Astrocyte (in vitro differentiated cells and primary cell): ENCODE measurements around the gene RNASEL.

Experiments
- EZH2 ChIP-seq: IDR thresholded peaks from 2 replicates; pipeline ENCODE4 v1.6.1; 2012; ENCODE audit warnings: mild to moderate bottlenecking, low read length, inconsistent platforms; ENCODE audit not compliant: insufficient read depth
- TF ChIP-seq, protein P1 (sequence below): IDR thresholded peaks from 2 replicates; pipeline ENCODE4 v1.5.1; 2011; ENCODE audit warnings: low read depth, mild to moderate bottlenecking, inconsistent platforms, low read length, moderate library complexity; ENCODE audit not compliant: insufficient read depth

DNA sequence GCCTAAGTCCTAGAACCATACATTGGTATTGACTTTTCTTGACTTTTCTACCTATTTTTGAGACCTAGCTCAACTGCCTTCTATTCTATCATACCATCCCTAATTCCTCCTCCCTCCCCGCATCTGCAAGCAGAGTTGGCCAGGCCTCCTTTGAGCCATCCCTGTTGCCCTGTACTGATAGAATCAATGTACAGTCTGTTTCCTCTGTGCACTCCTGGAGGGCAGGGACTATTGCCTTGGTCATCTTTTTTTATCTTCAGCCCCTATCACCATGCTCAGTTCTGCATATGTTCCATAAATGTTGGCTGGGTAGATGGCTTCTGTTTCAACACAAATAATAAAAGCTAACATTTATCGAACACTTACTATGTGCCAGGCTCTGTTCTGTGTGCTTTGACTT, 19.2 kb upstream of the RNASEL start:
- TF ChIP-seq, protein P1, sequence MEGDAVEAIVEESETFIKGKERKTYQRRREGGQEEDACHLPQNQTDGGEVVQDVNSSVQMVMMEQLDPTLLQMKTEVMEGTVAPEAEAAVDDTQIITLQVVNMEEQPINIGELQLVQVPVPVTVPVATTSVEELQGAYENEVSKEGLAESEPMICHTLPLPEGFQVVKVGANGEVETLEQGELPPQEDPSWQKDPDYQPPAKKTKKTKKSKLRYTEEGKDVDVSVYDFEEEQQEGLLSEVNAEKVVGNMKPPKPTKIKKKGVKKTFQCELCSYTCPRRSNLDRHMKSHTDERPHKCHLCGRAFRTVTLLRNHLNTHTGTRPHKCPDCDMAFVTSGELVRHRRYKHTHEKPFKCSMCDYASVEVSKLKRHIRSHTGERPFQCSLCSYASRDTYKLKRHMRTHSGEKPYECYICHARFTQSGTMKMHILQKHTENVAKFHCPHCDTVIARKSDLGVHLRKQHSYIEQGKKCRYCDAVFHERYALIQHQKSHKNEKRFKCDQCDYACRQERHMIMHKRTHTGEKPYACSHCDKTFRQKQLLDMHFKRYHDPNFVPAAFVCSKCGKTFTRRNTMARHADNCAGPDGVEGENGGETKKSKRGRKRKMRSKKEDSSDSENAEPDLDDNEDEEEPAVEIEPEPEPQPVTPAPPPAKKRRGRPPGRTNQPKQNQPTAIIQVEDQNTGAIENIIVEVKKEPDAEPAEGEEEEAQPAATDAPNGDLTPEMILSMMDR: no peak
- no peak for TF ChIP-seq EZH2
